GM18502 (cell line): ENCODE results near the gene MEIS1.
"Not testable (repeated sequence)": the region's sequence is repeated elsewhere in the genome, so short reads cannot be mapped to it uniquely, and the experiment has no call there.

Experiments used
- ATAC-seq: cut with Tn5 transposase; IDR thresholded peaks from one replicate; pipeline ENCODE4 v1.9.1; 2021; ENCODE audit warnings: mild to moderate bottlenecking; ENCODE audit not compliant: unreplicated experiment, poor library complexity

Gene MEIS1

GRCh38 chr2:66463206-66463755 is 28.4 kb downstream of the MEIS1 start:
- no peak for ATAC-seq

GRCh38 chr2:66464930-66465637 is 30.2 kb downstream of the MEIS1 start:
- ATAC-seq: no peak

GRCh38 chr2:66466433-66466832 is 31.5 kb downstream of the MEIS1 start:
- no peak for ATAC-seq

- no peak for ATAC-seq
Observed at GRCh38 chr2:66467718-66468117, 32.8 kb downstream of the MEIS1 start.

GRCh38 chr2:66469214-66469902 is 34.4 kb downstream of the MEIS1 start:
- no peak for ATAC-seq

GRCh38 chr2:66470199-66470598 is 35.3 kb downstream of the MEIS1 start:
- ATAC-seq: no peak

- ATAC-seq: no peak
Observed at GRCh38 chr2:66472225-66472843, 37.4 kb downstream of the MEIS1 start.

GRCh38 chr2:66477135-66477842 is 42.4 kb downstream of the MEIS1 start:
- no peak for ATAC-seq

- no peak for ATAC-seq
Observed at GRCh38 chr2:66478299-66478698, 43.4 kb downstream of the MEIS1 start.

- ATAC-seq: no peak
Observed at GRCh38 chr2:66478731-66479316, 43.9 kb downstream of the MEIS1 start.

- ATAC-seq: no peak
Observed at GRCh38 chr2:66481100-66481549, 46.2 kb downstream of the MEIS1 start.

GRCh38 chr2:66485252-66485651 is 50.3 kb downstream of the MEIS1 start:
- ATAC-seq: not testable (repeated sequence)

GRCh38 chr2:66488946-66489345 is 54.0 kb downstream of the MEIS1 start:
- ATAC-seq: no peak

GRCh38 chr2:66489436-66489835 is 54.5 kb downstream of the MEIS1 start:
- ATAC-seq: no peak

- ATAC-seq: no peak
Observed at GRCh38 chr2:66490588-66491001, 55.7 kb downstream of the MEIS1 start.

GRCh38 chr2:66494708-66495107 is 59.8 kb downstream of the MEIS1 start:
- no peak for ATAC-seq

- no peak for ATAC-seq
Observed at GRCh38 chr2:66495788-66496640, 61.1 kb downstream of the MEIS1 start.

- ATAC-seq: no peak
Observed at GRCh38 chr2:66496670-66497420, 61.9 kb downstream of the MEIS1 start.
